ENCODE data around the gene SPINK14.

DNA sequence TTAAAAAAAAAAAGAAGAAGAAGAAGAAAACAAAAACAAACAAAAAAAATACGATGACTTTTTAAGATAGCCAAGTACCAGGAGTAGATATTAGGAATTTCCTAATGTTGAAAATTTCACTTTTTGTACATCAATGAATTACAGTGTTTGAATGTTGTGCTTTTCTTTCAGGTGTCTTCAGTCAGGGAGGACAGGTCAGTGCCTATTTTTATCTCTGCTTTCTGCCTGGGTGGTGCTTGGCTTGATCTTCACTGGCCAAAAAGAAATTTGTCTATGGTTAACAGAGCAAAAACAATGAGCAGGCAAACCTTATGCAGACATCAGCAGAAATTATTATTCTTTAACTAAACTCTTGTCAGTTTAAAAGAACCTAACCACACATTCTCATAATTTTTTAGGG lies 37.5 kb downstream of the SPINK14 start:
- TF ChIP-seq POLR2AphosphoS5 (IDR thresholded peaks at IDR 0.05; ENCODE audit: low read depth, low read length) = no peak
- TF ChIP-seq POLR2A (IDR thresholded peaks at IDR 0.05; ENCODE audit: low read depth, low read length) = no peak

Measured in GM12891 (cell line).